ENCODE data around the gene ANTXR2.

The ANTXR2 gene

GRCh38 chr4:79923281-79923680 lies 149.7 kb downstream of the ANTXR2 start:
- H2AFZ ChIP-seq (ENCODE audit: low read length) = no peak overlapping the region
- no peak for TF ChIP-seq EZH2 (IDR thresholded peaks at IDR 0.05; ENCODE audit: borderline replicate concordance, low read length)
- TF ChIP-seq CTCF (IDR thresholded peaks at IDR 0.05; ENCODE audit: low read length) = no peak
- H3K36me3 ChIP-seq (ENCODE audit: insufficient read depth, low read length) = no peaks in the 10 kb centered on the region
- no peak overlapping the region for H3K4me2 ChIP-seq (ENCODE audit: low read length)
- no peaks in the 10 kb centered on the region for H3F3A ChIP-seq (ENCODE audit: insufficient read depth, low read length)
- no peaks in the 10 kb centered on the region for H3K9me3 ChIP-seq (ENCODE audit: low read length)
- no peaks in the 10 kb centered on the region for H3K27me3 ChIP-seq (ENCODE audit: insufficient read depth, low read length)
- no peak overlapping the region for H3K27ac ChIP-seq (ENCODE audit: low read depth, low read length, poor library complexity, severe bottlenecking)
- no peak overlapping the region for H3K4me3 ChIP-seq (ENCODE audit: low read depth, low read length, poor library complexity, severe bottlenecking)
- H3K9ac ChIP-seq (ENCODE audit: low read length) = no peak overlapping the region
- H3K4me1 ChIP-seq (ENCODE audit: insufficient read depth, low read length, severe bottlenecking) = no peaks in the 10 kb centered on the region
- no peaks in the 10 kb centered on the region for H4K20me1 ChIP-seq (ENCODE audit: insufficient read depth, low read length)
- H3K79me2 ChIP-seq (ENCODE audit: insufficient read depth, low read length) = no peaks in the 10 kb centered on the region
- H3K9me2 ChIP-seq (ENCODE audit: low read depth, low read length) = no peaks in the 10 kb centered on the region

GRCh38 chr4:79922011-79922410 lies 151.0 kb downstream of the ANTXR2 start:
- Histone ChIP-seq H3K9me2 (ENCODE audit: low read depth, low read length) (no peaks in the 10 kb centered on the region), H3K9ac (ENCODE audit: low read length) (no peak overlapping the region), H2AFZ (ENCODE audit: low read length) (no peak overlapping the region), H3F3A (ENCODE audit: insufficient read depth, low read length) (no peaks in the 10 kb centered on the region), H3K4me2 (ENCODE audit: low read length) (no peak overlapping the region), H3K27me3 (ENCODE audit: insufficient read depth, low read length) (no peaks in the 10 kb centered on the region), H3K9me3 (ENCODE audit: low read length) (no peaks in the 10 kb centered on the region), H3K4me3 (ENCODE audit: low read depth, low read length, poor library complexity, severe bottlenecking) (no peak overlapping the region), H3K27ac (ENCODE audit: low read depth, low read length, poor library complexity, severe bottlenecking) (no peak overlapping the region), H3K79me2 (ENCODE audit: insufficient read depth, low read length) (no peaks in the 10 kb centered on the region), H3K36me3 (ENCODE audit: insufficient read depth, low read length) (no peaks in the 10 kb centered on the region), H3K4me1 (ENCODE audit: insufficient read depth, low read length, severe bottlenecking) (no peaks in the 10 kb centered on the region), H4K20me1 (ENCODE audit: insufficient read depth, low read length) (no peaks in the 10 kb centered on the region)
- TF ChIP-seq CTCF (IDR thresholded peaks at IDR 0.05; ENCODE audit: low read length) = no peak
- no peak for TF ChIP-seq EZH2 (IDR thresholded peaks at IDR 0.05; ENCODE audit: borderline replicate concordance, low read length)

GRCh38 chr4:79920163-79920853 lies 152.7 kb downstream of the ANTXR2 start:
- no peak overlapping the region for H3K27ac ChIP-seq (ENCODE audit: low read depth, low read length, poor library complexity, severe bottlenecking)

More at GRCh38 chr4:79920163-79920853, 152.7 kb downstream of the ANTXR2 start:
- H3K9me2 ChIP-seq (ENCODE audit: low read depth, low read length) = no peaks in the 10 kb centered on the region
- no peaks in the 10 kb centered on the region for H3K4me1 ChIP-seq (ENCODE audit: insufficient read depth, low read length, severe bottlenecking)
- H3K4me2 ChIP-seq (ENCODE audit: low read length) = no peak overlapping the region
- no peak overlapping the region for H3K9ac ChIP-seq (ENCODE audit: low read length)
- H2AFZ ChIP-seq (ENCODE audit: low read length) = no peak overlapping the region
- no peaks in the 10 kb centered on the region for H3F3A ChIP-seq (ENCODE audit: insufficient read depth, low read length)
- H3K4me3 ChIP-seq (ENCODE audit: low read depth, low read length, poor library complexity, severe bottlenecking) = no peak overlapping the region
- no peaks in the 10 kb centered on the region for H3K79me2 ChIP-seq (ENCODE audit: insufficient read depth, low read length)
- H3K9me3 ChIP-seq (ENCODE audit: low read length) = no peaks in the 10 kb centered on the region
- H3K27me3 ChIP-seq (ENCODE audit: insufficient read depth, low read length) = no peaks in the 10 kb centered on the region
- no peaks in the 10 kb centered on the region for H3K36me3 ChIP-seq (ENCODE audit: insufficient read depth, low read length)
- no peak for TF ChIP-seq EZH2 (IDR thresholded peaks at IDR 0.05; ENCODE audit: borderline replicate concordance, low read length)
- TF ChIP-seq CTCF (IDR thresholded peaks at IDR 0.05; ENCODE audit: low read length) = no peak
- no peaks in the 10 kb centered on the region for H4K20me1 ChIP-seq (ENCODE audit: insufficient read depth, low read length)
